ENCODE data around the gene ENTPD1.
A peak's percentile ranks its signal among the peaks of the same experiment; 100 is the strongest.

The ENTPD1 gene

DNA sequence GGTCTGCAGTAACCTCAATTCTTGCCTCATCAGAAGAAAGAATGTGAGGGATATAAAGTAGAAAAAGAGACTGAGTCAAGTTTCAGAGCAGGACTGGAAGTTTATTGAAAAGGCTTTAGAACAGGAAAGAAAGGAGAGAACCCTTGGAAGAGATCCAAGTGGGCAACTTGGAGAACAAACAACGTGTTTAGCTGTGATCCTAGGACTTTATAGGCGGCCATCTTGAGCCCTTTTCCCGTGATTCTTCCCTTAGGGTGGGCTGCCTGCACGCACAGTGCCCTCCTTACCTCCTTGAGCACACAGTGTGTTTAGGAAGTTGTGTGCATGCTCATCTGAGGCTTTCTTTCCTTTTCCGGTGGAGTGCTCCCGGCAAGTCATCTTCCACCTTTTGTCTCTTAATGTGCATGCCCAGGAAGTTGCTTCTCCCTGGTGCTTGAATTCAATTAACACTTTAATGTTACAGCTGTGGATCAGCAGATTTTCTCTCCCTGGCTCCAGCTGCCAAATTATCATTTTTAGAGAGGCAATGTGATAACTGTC is 59.8 kb downstream of the ENTPD1 start:
- no peak for TF ChIP-seq CTCF (IDR thresholded peaks at IDR 0.05; ENCODE audit: insufficient read depth, low read length, poor library complexity, severe bottlenecking)
- DNase-seq (ENCODE audit: extremely low read depth, insufficient read length), result no peak
- Histone ChIP-seq H3K27me3 (replicated peaks; ENCODE audit: control insufficient read depth, insufficient read depth, low read length) (no peaks in the 10 kb centered on the region), H3K36me3 (ENCODE audit: control insufficient read depth, insufficient read depth, low read length) (peaks cover 9% of the 10 kb centered on the region), H3K4me3 (replicated peaks; ENCODE audit: low read depth, low read length) (no peak overlapping the region)

- TF ChIP-seq CTCF (IDR thresholded peaks at IDR 0.05; ENCODE audit: insufficient read depth, low read length, poor library complexity, severe bottlenecking), result no peak
- Histone ChIP-seq H3K4me3 (replicated peaks; ENCODE audit: low read depth, low read length) (no peak overlapping the region), H3K36me3 (ENCODE audit: control insufficient read depth, insufficient read depth, low read length) (peaks cover 8% of the 10 kb centered on the region), H3K27me3 (replicated peaks; ENCODE audit: control insufficient read depth, insufficient read depth, low read length) (no peaks in the 10 kb centered on the region)
- no peak for DNase-seq (ENCODE audit: extremely low read depth, insufficient read length)
Observed at GRCh38 chr10:95818010-95818409, 62.0 kb downstream of the ENTPD1 start.

DNA sequence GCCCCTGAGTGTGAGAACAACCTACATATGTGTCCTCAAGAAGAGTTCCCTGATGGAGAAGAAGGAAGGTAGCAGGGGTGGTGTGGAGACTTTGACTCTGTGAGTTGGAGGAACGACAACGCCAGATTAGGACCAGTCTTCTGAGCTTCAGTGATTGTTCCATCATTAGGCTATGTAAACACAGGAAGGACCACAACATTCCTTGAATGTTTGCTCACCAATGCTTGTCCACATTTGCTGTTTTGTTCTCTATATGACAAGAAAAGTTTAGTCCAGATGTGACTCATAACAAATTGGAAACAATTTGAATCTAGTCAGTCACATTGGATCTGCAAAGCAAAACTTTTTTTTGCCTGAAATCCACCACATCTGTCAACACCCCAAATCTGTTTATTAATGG is 62.7 kb downstream of the ENTPD1 start:
- no peak for TF ChIP-seq CTCF (IDR thresholded peaks at IDR 0.05; ENCODE audit: insufficient read depth, low read length, poor library complexity, severe bottlenecking)
- peaks cover 11% of the 10 kb centered on the region for H3K36me3 ChIP-seq (ENCODE audit: control insufficient read depth, insufficient read depth, low read length)
- no peak overlapping the region for H3K4me3 ChIP-seq (replicated peaks; ENCODE audit: low read depth, low read length)
- no peaks in the 10 kb centered on the region for H3K27me3 ChIP-seq (replicated peaks; ENCODE audit: control insufficient read depth, insufficient read depth, low read length)
- DNase-seq (ENCODE audit: extremely low read depth, insufficient read length), result no peak

DNA sequence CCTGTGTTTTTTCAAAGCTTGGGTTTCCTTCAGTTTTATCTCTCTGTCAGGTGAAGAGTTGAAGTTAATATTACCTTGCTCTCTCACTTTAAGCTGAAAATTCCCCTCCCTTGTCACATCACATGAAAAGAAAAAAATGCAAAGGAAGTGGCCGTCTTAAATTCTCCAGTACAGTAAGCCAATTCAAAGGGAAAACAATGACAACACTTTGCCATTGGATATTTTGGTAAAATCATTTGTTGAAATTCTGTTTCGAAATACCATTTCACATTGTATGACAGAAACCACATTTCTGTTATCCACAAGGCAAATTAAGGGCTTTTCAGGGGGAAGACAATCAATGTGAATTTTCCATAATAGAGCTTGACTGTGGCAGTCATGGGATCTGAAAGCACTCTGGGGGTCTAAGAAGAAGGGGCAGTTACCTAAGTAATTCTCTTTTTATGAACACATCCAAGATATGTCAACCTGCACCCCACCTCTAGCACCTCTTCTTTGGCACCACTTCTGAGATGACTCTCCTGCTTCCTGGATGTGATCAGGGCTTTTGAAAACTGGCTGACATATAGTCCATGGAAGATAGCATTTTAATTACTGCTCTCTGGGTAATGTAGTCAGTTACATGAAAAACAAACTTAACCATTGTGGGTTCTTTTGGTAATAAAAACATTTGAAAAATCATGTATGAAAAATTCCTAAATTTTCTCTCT is 63.8 kb downstream of the ENTPD1 start:
- DNase-seq (ENCODE audit: extremely low read depth, insufficient read length), result no peak
- no peaks in the 10 kb centered on the region for H3K27me3 ChIP-seq (replicated peaks; ENCODE audit: control insufficient read depth, insufficient read depth, low read length)
- no peak for TF ChIP-seq CTCF (IDR thresholded peaks at IDR 0.05; ENCODE audit: insufficient read depth, low read length, poor library complexity, severe bottlenecking)
- no peak overlapping the region for H3K4me3 ChIP-seq (replicated peaks; ENCODE audit: low read depth, low read length)
- H3K36me3 ChIP-seq (ENCODE audit: control insufficient read depth, insufficient read depth, low read length), result peaks cover 16% of the 10 kb centered on the region

DNA sequence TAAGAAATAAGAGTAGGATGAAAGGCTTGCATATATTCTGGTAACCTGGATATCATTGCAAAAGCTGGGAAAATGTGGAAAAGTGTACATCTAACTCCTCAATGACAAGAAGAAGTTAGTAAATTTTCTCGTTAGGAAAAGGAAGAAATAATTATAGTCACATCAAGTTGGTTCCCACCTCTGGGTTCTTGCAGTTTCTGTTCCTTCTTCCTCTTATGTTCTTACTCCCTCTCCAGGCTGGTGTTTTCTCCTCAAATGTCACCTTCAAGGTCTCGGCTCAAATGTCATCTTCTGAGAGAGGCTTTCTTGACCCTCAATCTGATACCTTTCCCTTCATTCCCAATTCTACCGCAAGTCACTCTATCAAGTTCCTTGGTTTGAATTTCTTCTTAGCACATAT is 64.4 kb downstream of the ENTPD1 start:
- Histone ChIP-seq H3K4me3 (replicated peaks; ENCODE audit: low read depth, low read length) (no peak overlapping the region), H3K36me3 (ENCODE audit: control insufficient read depth, insufficient read depth, low read length) (peaks cover 16% of the 10 kb centered on the region), H3K27me3 (replicated peaks; ENCODE audit: control insufficient read depth, insufficient read depth, low read length) (no peaks in the 10 kb centered on the region)
- peak; percentile 58 for DNase-seq (ENCODE audit: extremely low read depth, insufficient read length)
- TF ChIP-seq CTCF (IDR thresholded peaks at IDR 0.05; ENCODE audit: insufficient read depth, low read length, poor library complexity, severe bottlenecking), result peak; percentile 24
